Activated T-cell treated with anti-CD3 and anti-CD28 coated beads, Interleukin-2, amount 50 U/mL, for 48 hours (primary cell): ENCODE results near the gene DGKA.
"Not testable (repeated sequence)": the region's sequence is repeated elsewhere in the genome, so short reads cannot be mapped to it uniquely, and the experiment has no call there.

Experiments
- DNase-seq, 2 experiments: peaks; one replicate each; pipeline ENCODE4 v3.0.0-alpha.2; 2020

DGKA gene

GRCh38 chr12:55930771-55931316, at the start of gene DGKA:
Gene DGKA, plus strand, starts transcription at chr12:55931162. Its CDS starts 5,342 bp downstream, at chr12:55936504.
- peak; percentile 89 for DNase-seq

GRCh38 chr12:55885113-55885512, 45.8 kb upstream of the DGKA start:
- no peak for DNase-seq

- no peak for DNase-seq
Observed at GRCh38 chr12:55891310-55891709, 39.7 kb upstream of the DGKA start.

- no peak for DNase-seq
Observed at GRCh38 chr12:55893723-55894122, 37.2 kb upstream of the DGKA start.

GRCh38 chr12:55899082-55899481, 31.9 kb upstream of the DGKA start:
- peak; percentile 29 to 35 for DNase-seq

- no peak for DNase-seq
Observed at GRCh38 chr12:55901881-55902490, 29.0 kb upstream of the DGKA start.

GRCh38 chr12:55906056-55906455, 24.9 kb upstream of the DGKA start:
- DNase-seq = no peak

- no peak for DNase-seq
Observed at GRCh38 chr12:55908726-55909512, 22.0 kb upstream of the DGKA start.

- no peak for DNase-seq
Observed at GRCh38 chr12:55909513-55909884, 21.5 kb upstream of the DGKA start.

GRCh38 chr12:55912908-55913307, 18.1 kb upstream of the DGKA start:
- DNase-seq = no peak

GRCh38 chr12:55915482-55915859, 15.5 kb upstream of the DGKA start:
- no peak for DNase-seq

GRCh38 chr12:55919032-55919431, 11.9 kb upstream of the DGKA start:
- DNase-seq = not testable (repeated sequence)

- no peak for DNase-seq
Observed at GRCh38 chr12:55922126-55922525, 8.8 kb upstream of the DGKA start.

GRCh38 chr12:55923648-55924047, 7.3 kb upstream of the DGKA start:
- not testable (repeated sequence) for DNase-seq

GRCh38 chr12:55925371-55925770, 5.6 kb upstream of the DGKA start:
- no peak for DNase-seq

GRCh38 chr12:55925870-55926737, 4.9 kb upstream of the DGKA start:
- DNase-seq = peak in 1 of 2 experiments; percentile 35

GRCh38 chr12:55926738-55927587, 4.0 kb upstream of the DGKA start:
- DNase-seq = peak; percentile 97

GRCh38 chr12:55927588-55928502, 3.1 kb upstream of the DGKA start, which contains the start of gene PYM1:
Gene PYM1, minus strand, starts transcription at chr12:55927894. Its CDS starts 133 bp downstream, at chr12:55927761.
- peak; percentile 79 to 82 for DNase-seq

GRCh38 chr12:55929306-55929791, 1.6 kb upstream of the DGKA start:
- DNase-seq = peak; percentile 87 to 88

GRCh38 chr12:55931317-55931779, 386 bp downstream of the DGKA start:
- no peak for DNase-seq
